Measurements from ENCODE around the gene TECTA. TPM values are rescaled to one million over a fixed set of nuclear protein-coding genes. Genes with fewer than 3 reads are reported as not detected.

Gene TECTA
- total RNA-seq = under 1 TPM; 0.25 TPM

GRCh38 chr11:121100943-121101342, at the start of gene TECTA:
TECTA (plus strand) TSS chr11:121101243; CDS start chr11:121102666, 1,423 bp downstream.
- peaks cover 7% of the 10 kb centered on the region for H3K27me3 Mint-ChIP-seq
- H3K9me3 Mint-ChIP-seq = no peaks in the 10 kb centered on the region
- no peaks in the 10 kb centered on the region for H3K4me1 Mint-ChIP-seq
- H3K4me3 Mint-ChIP-seq = no peak within 1 kb of the TSS
- POLR2A ChIA-PET = no interaction called here
- DNase-seq = no peak
- CTCF ChIA-PET = no interaction called here
- H3K27ac Mint-ChIP-seq = no peak within 1 kb of the TSS
- H3K36me3 Mint-ChIP-seq (ENCODE audit: low read depth) = no peaks in the 10 kb centered on the region

GRCh38 chr11:121053244-121053643, 47.8 kb upstream of the TECTA start:
- POLR2A ChIA-PET = no interaction called here

DNA sequence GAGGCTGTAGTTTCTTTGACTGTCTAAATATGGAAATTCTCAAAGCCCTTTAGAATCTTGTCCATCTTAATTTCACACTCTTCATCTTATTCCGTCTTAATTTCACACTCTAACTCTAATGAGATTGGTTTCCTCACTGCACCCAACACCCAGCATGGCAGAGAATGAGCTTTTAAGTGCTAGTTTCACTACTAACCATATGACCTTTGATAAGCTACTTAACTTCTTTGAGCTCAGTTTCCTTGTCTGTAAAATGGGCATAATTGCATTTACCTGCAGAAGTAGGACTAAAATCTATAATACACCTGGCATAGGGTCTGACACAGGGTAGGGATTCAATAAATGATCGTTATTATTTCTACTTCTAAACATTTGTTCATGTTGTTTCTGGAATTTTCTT, 46.8 kb upstream of the TECTA start:
- ChIA-PET CTCF (interaction anchor here (0.6 kb wide), 1 partner anchor 12 kb away, joined by 4 read pairs; no protein-coding TSS in a partner anchor), POLR2A (no interaction called here)
- Mint-ChIP-seq H3K4me3 (no peak overlapping the region), H3K36me3 (ENCODE audit: low read depth) (peaks cover 18% of the 10 kb centered on the region), H3K27me3 (no peaks in the 10 kb centered on the region), H3K4me1 (no peaks in the 10 kb centered on the region), H3K27ac (no peak overlapping the region), H3K9me3 (no peaks in the 10 kb centered on the region)
- DNase-seq = no peak

More at GRCh38 chr11:121053244-121053643, 47.8 kb upstream of the TECTA start:
- no peak overlapping the region for H3K4me3 Mint-ChIP-seq
- no peak overlapping the region for H3K27ac Mint-ChIP-seq
- peaks cover 22% of the 10 kb centered on the region for H3K36me3 Mint-ChIP-seq (ENCODE audit: low read depth)
- no peak for DNase-seq
- H3K4me1 Mint-ChIP-seq = no peaks in the 10 kb centered on the region
- no peaks in the 10 kb centered on the region for H3K9me3 Mint-ChIP-seq
- CTCF ChIA-PET = no interaction called here
- H3K27me3 Mint-ChIP-seq = no peaks in the 10 kb centered on the region

GRCh38 chr11:121055076-121055475, 46.0 kb upstream of the TECTA start:
- no peak overlapping the region for H3K4me3 Mint-ChIP-seq
- ChIA-PET POLR2A (no interaction called here), CTCF (no interaction called here)
- DNase-seq = no peak
- H3K9me3 Mint-ChIP-seq = no peaks in the 10 kb centered on the region
- H3K4me1 Mint-ChIP-seq = peaks cover 6% of the 10 kb centered on the region
- peaks cover 18% of the 10 kb centered on the region for H3K36me3 Mint-ChIP-seq (ENCODE audit: low read depth)
- no peak overlapping the region for H3K27ac Mint-ChIP-seq
- H3K27me3 Mint-ChIP-seq = no peaks in the 10 kb centered on the region

DNA sequence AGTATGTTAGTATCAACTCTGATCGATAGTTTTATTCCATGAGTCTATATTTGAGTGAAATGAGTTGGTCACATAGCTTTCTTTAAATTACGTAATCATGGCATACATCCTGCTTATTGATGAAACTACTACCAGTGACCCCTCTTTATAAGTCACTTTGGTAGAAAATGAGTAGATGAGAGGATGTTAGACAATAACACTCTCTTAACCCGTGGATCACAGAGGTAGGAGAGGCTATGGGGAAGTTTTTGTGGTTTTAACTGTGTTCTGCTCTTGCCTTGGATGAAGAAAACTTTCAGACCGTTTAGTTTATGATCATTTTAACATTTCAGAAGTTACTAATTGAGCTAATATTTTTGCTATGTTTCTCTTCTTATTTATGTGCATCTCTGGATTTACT, 43.1 kb upstream of the TECTA start:
- no peak overlapping the region for H3K27ac Mint-ChIP-seq
- peaks cover 9% of the 10 kb centered on the region for H3K4me1 Mint-ChIP-seq
- POLR2A ChIA-PET = no interaction called here
- H3K9me3 Mint-ChIP-seq = no peaks in the 10 kb centered on the region
- H3K4me3 Mint-ChIP-seq = no peak overlapping the region
- peaks cover 23% of the 10 kb centered on the region for H3K36me3 Mint-ChIP-seq (ENCODE audit: low read depth)
- DNase-seq = no peak
- CTCF ChIA-PET = interaction anchor here (1.0 kb wide), 1 partner anchor 9 kb away, joined by 3 read pairs; no protein-coding TSS in a partner anchor
- H3K27me3 Mint-ChIP-seq = no peaks in the 10 kb centered on the region

DNA sequence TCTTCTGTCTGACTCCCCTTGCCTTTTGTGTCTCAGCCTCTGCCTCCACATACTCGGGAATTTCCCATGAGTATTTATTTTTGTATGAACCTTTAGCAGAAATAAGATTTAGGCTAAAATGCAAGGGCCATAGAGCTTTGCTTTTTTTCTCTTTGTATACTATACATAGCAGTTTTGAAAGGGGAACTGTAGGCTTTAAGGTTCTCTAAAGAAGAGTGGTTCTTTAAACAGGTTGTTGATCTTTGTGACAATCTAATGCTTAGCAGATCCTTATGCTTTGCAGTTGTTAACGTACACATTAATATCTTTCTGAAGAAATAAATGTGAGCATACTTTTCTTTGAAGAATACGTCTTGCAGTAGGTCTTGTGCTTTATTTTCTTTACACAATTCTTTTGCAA, 42.1 kb upstream of the TECTA start:
- H3K9me3 Mint-ChIP-seq = no peaks in the 10 kb centered on the region
- CTCF ChIA-PET = no interaction called here
- no peaks in the 10 kb centered on the region for H3K27me3 Mint-ChIP-seq
- peaks cover 9% of the 10 kb centered on the region for H3K4me1 Mint-ChIP-seq
- H3K27ac Mint-ChIP-seq = no peak overlapping the region
- POLR2A ChIA-PET = no interaction called here
- no peak for DNase-seq
- no peak overlapping the region for H3K4me3 Mint-ChIP-seq
- peaks cover 24% of the 10 kb centered on the region for H3K36me3 Mint-ChIP-seq (ENCODE audit: low read depth)

GRCh38 chr11:121059605-121060004, 41.4 kb upstream of the TECTA start:
- ChIA-PET CTCF (no interaction called here), POLR2A (no interaction called here)
- no peak for DNase-seq

DNA sequence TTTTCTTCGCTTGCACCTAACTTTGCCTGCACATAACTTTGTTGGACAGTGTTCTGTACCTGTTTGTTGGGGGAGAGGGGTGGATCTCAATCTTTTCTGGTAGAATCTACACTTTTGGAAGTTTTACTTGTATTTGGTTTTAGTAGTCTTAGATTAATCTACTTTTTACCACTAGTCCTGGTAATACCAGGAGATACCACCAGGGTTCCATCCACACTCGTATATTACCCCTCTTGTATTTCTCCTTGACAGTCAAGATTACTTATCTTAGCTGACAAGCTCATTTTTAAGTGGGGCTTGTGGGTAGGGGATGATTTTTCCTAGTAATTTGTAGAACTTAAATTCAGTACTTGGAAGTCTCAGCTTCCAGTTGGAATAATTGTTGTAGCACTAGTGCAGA, 37.3 kb upstream of the TECTA start:
- Mint-ChIP-seq H3K27ac (no peak overlapping the region), H3K27me3 (no peaks in the 10 kb centered on the region), H3K36me3 (ENCODE audit: low read depth) (peaks cover 14% of the 10 kb centered on the region), H3K4me3 (no peak overlapping the region), H3K9me3 (no peaks in the 10 kb centered on the region), H3K4me1 (peaks cover 9% of the 10 kb centered on the region)
- POLR2A ChIA-PET = no interaction called here
- no peak for DNase-seq
- CTCF ChIA-PET = interaction anchor here (1.1 kb wide), 1 partner anchor 12 kb away, joined by 3 read pairs; no protein-coding TSS in a partner anchor

More at GRCh38 chr11:121059605-121060004, 41.4 kb upstream of the TECTA start:
- Mint-ChIP-seq H3K27ac (no peak overlapping the region), H3K9me3 (no peaks in the 10 kb centered on the region), H3K27me3 (no peaks in the 10 kb centered on the region), H3K4me3 (no peak overlapping the region), H3K4me1 (peaks cover 9% of the 10 kb centered on the region), H3K36me3 (ENCODE audit: low read depth) (peaks cover 20% of the 10 kb centered on the region)

- DNase-seq = no peak
- H3K27ac Mint-ChIP-seq = no peak overlapping the region
- peaks cover 23% of the 10 kb centered on the region for H3K36me3 Mint-ChIP-seq (ENCODE audit: low read depth)
- POLR2A ChIA-PET = no interaction called here
- H3K27me3 Mint-ChIP-seq = no peaks in the 10 kb centered on the region
- CTCF ChIA-PET = no interaction called here
- no peaks in the 10 kb centered on the region for H3K4me1 Mint-ChIP-seq
- H3K9me3 Mint-ChIP-seq = no peaks in the 10 kb centered on the region
- no peak overlapping the region for H3K4me3 Mint-ChIP-seq
Measured at GRCh38 chr11:121066623-121067022, 34.4 kb upstream of the TECTA start.

DNA sequence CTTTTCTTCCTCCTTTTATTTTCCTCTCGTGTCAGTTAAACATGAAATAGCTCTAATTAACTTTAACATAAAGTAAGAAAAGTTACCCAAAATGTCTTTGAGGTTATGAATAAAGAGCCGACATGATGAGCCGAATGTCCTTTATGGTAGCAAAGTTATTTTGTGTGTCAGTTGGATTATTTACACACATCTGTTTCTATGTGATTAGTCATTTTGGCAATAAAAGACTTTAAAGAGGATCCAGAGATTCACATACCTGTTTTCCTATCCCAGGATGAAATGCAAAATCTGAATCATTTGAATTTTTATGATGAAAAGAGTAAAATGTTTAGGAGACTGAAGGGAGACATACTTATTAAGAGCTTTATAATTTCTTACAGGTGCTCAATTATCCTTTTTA, 34.0 kb upstream of the TECTA start:
- DNase-seq = no peak
- peaks cover 23% of the 10 kb centered on the region for H3K36me3 Mint-ChIP-seq (ENCODE audit: low read depth)
- H3K4me3 Mint-ChIP-seq = no peak overlapping the region
- no peaks in the 10 kb centered on the region for H3K4me1 Mint-ChIP-seq
- POLR2A ChIA-PET = no interaction called here
- H3K9me3 Mint-ChIP-seq = no peaks in the 10 kb centered on the region
- CTCF ChIA-PET = interaction anchor here (1.0 kb wide), 1 partner anchor 11 kb away, joined by 3 read pairs; no protein-coding TSS in a partner anchor
- no peaks in the 10 kb centered on the region for H3K27me3 Mint-ChIP-seq
- H3K27ac Mint-ChIP-seq = no peak overlapping the region

- no peaks in the 10 kb centered on the region for H3K9me3 Mint-ChIP-seq
- no peak for DNase-seq
- H3K4me1 Mint-ChIP-seq = no peaks in the 10 kb centered on the region
- POLR2A ChIA-PET = no interaction called here
- no peak overlapping the region for H3K4me3 Mint-ChIP-seq
- peaks cover 23% of the 10 kb centered on the region for H3K36me3 Mint-ChIP-seq (ENCODE audit: low read depth)
- H3K27ac Mint-ChIP-seq = no peak overlapping the region
- CTCF ChIA-PET = interaction anchor here (1.0 kb wide), 1 partner anchor 11 kb away, joined by 3 read pairs; no protein-coding TSS in a partner anchor
- no peaks in the 10 kb centered on the region for H3K27me3 Mint-ChIP-seq
Measured at GRCh38 chr11:121067453-121067852, 33.6 kb upstream of the TECTA start.

DNA sequence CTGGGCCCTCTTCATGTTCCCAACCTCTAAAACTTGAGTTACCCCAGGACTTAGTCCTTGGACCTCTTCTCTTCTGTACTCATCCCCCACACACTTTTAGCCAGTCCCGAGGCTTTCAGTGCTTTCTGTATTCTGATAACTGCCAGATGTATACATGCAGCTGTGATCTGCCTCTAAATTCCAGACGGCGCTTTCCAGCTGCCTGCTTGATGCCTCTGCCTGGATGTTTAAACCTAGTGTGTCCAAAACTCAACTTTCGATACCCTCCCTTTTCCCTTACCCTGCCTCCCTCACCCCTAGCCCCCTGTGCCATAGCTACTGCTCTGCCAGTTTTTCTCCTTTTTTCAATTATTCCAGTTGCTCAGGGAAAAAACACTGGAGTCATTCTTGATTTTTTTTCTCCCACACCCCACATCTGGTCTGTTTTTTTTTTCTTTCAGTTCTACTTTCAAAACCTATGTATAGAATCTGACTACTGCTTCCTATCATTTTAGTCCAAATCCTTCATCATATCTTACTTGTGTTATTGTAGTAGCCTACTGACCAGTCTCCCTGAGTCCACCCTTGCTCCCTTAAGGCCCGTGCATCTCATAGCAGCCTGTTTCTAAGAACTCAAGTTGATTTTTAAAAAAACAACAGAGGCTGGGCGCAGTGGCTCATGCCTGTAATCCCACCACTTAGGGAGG, 32.9 kb upstream of the TECTA start:
- H3K27me3 Mint-ChIP-seq = no peaks in the 10 kb centered on the region
- no peaks in the 10 kb centered on the region for H3K4me1 Mint-ChIP-seq
- ChIA-PET POLR2A (no interaction called here), CTCF (interaction anchor here (0.6 to 1.0 kb wide), 2 partner anchors 10 to 754 kb away, joined by 3 read pairs; no protein-coding TSS in a partner anchor)
- no peak overlapping the region for H3K27ac Mint-ChIP-seq
- no peak for DNase-seq
- no peak overlapping the region for H3K4me3 Mint-ChIP-seq
- peaks cover 21% of the 10 kb centered on the region for H3K36me3 Mint-ChIP-seq (ENCODE audit: low read depth)
- H3K9me3 Mint-ChIP-seq = no peaks in the 10 kb centered on the region

GRCh38 chr11:121068787-121069186, 32.3 kb upstream of the TECTA start:
- H3K27me3 Mint-ChIP-seq = no peaks in the 10 kb centered on the region
- H3K36me3 Mint-ChIP-seq (ENCODE audit: low read depth) = peaks cover 18% of the 10 kb centered on the region
- H3K9me3 Mint-ChIP-seq = no peaks in the 10 kb centered on the region
- ChIA-PET CTCF (no interaction called here), POLR2A (no interaction called here)
- no peak overlapping the region for H3K4me3 Mint-ChIP-seq
- DNase-seq = no peak
- no peak overlapping the region for H3K27ac Mint-ChIP-seq
- no peaks in the 10 kb centered on the region for H3K4me1 Mint-ChIP-seq
